BLaER1 treated with 17β-estradiol and CSF1 and Interleukin-3, amounts not matched to agents 10 nM and 100 nM (cell line): ENCODE data around the gene COQ6.
"Not testable (repeated sequence)": the region's sequence is repeated elsewhere in the genome, so short reads cannot be mapped to it uniquely, and the experiment has no call there.

ENCODE experiments used
- H3K27ac ChIP-seq, 11 experiments: shearing (Covaris generic); formaldehyde crosslinking; 2 replicates each; pipeline ENCODE4 v1.8.1; 2022
- H3K27me3 ChIP-seq, 11 experiments: shearing (Covaris generic); formaldehyde crosslinking; 2 replicates each; pipeline ENCODE4 v1.8.1; 2022
- H3K36me3 ChIP-seq, 11 experiments: shearing (Covaris generic); formaldehyde crosslinking; 2 replicates each; pipeline ENCODE4 v1.8.1; 2022
- H3K4me1 ChIP-seq, 10 experiments: shearing (Covaris generic); formaldehyde crosslinking; 2 replicates each; pipeline ENCODE4 v1.8.1; 2022
- H3K4me2 ChIP-seq, 11 experiments: shearing (Covaris generic); formaldehyde crosslinking; 2 replicates each; pipeline ENCODE4 v1.8.1; 2022
- H3K4me3 ChIP-seq, 10 experiments: shearing (Covaris generic); formaldehyde crosslinking; 2 replicates each; pipeline ENCODE4 v1.8.1; 2022
- H3K9ac ChIP-seq, 11 experiments: shearing (Covaris generic); formaldehyde crosslinking; 2 replicates each; pipeline ENCODE4 v1.8.1; 2022
- H3K9me3 ChIP-seq, 11 experiments: shearing (Covaris generic); formaldehyde crosslinking; replicated peaks in 1 of 11; 2 replicates each; pipeline ENCODE4 v1.8.1; 2022
- H4K20me1 ChIP-seq, 11 experiments: shearing (Covaris generic); formaldehyde crosslinking; 2 replicates each; pipeline ENCODE4 v1.8.1; 2022
- Cebpa-rat ChIP-seq, 11 experiments: shearing (Covaris generic); IDR thresholded peaks; 2 replicates each; pipeline ENCODE4 v1.8.1; 2022

COQ6 gene

DNA sequence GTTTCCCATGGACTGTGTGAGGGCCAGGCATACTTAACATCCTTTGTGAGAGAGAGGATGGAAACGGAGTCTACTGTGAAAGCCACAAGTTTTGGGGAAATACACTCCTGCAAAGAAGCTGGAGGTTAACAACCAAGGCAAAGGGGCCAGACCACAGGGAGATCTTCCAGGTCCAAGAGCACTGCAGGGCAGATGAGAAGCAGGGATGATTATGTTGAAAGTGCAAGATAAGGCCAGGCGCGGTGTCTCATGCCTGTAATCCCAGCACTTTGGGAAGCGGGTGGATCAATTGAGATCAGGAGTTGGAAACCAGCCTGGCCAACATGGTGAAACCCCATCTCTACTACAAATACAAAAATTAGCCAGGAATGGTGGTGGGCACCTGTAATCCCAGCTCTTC is 15.1 kb downstream of the COQ6 start:
- Histone ChIP-seq H3K36me3 (peaks cover 43 to 90% (median 57%) of the 10 kb centered on the region in 11 experiments), H3K9me3 (no peaks in the 10 kb centered on the region), H3K4me1 (no peaks in the 10 kb centered on the region), H3K9ac (no peak overlapping the region), H3K27me3 (no peaks in the 10 kb centered on the region), H3K4me3 (no peak overlapping the region), H3K27ac (no peak overlapping the region), H4K20me1 (no peaks in the 10 kb centered on the region), H3K4me2 (no peak overlapping the region)
- TF ChIP-seq Cebpa-rat (IDR thresholded peaks at IDR 0.05), result no peak

DNA sequence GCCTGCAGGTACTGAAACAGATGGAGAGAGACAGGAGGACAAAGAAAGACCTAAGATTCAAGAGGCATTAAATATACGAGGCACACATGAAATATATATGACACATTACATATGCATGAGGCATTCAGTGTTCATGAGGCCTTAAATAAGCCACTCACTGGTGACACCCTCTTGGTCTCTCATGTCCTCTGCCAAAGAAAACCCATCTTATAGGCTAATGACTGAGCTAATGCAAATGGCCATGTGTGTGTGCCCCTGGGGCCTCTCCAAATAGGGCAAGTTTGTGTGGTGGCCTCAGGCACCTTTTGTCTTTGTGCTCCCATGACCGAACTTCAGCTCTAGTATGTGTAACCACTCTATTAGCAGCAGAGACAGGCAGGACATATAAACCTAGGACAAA is 18.8 kb downstream of the COQ6 start:
- Histone ChIP-seq H3K4me1 (no peaks in the 10 kb centered on the region), H3K27me3 (no peaks in the 10 kb centered on the region), H3K9me3 (no peaks in the 10 kb centered on the region), H3K27ac (no peak overlapping the region), H3K9ac (no peak overlapping the region), H4K20me1 (no peaks in the 10 kb centered on the region), H3K36me3 (peaks cover 19 to 76% (median 34%) of the 10 kb centered on the region in 11 experiments; a peak in 20 of 22 replicates), H3K4me2 (no peak overlapping the region), H3K4me3 (no peak overlapping the region)
- TF ChIP-seq Cebpa-rat (IDR thresholded peaks at IDR 0.05), result no peak

DNA sequence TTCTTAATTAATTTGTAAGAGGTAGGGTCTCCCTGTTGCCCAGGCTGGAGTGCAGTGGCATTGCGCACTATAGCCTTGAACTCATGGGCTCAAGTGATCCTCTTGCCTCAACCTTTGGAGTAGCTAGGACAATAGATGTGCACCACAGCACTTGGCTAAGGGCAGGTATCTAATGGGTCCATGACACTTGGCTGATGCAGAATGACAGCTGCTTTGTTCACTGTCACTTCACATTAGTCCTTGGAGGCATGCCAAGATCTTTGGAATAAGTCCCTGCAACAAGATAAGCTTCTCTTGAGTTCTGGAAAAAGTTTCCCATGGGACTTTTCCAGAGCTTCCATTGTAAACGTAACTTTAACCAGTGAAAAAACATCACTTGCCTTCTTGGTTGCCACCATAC is 23.4 kb downstream of the COQ6 start:
- no peak overlapping the region for H3K9ac ChIP-seq
- H3K36me3 ChIP-seq, result peaks cover 8 to 51% (median 24%) of the 10 kb centered on the region in 11 experiments; a peak in 17 of 22 replicates
- H3K4me1 ChIP-seq, result no peaks in the 10 kb centered on the region
- no peak for TF ChIP-seq Cebpa-rat (IDR thresholded peaks at IDR 0.05)
- no peaks in the 10 kb centered on the region for H3K9me3 ChIP-seq
- no peak overlapping the region for H3K4me2 ChIP-seq
- H3K27ac ChIP-seq, result no peak overlapping the region
- H3K27me3 ChIP-seq, result no peaks in the 10 kb centered on the region
- no peak overlapping the region for H3K4me3 ChIP-seq
- H4K20me1 ChIP-seq, result no peaks in the 10 kb centered on the region

DNA sequence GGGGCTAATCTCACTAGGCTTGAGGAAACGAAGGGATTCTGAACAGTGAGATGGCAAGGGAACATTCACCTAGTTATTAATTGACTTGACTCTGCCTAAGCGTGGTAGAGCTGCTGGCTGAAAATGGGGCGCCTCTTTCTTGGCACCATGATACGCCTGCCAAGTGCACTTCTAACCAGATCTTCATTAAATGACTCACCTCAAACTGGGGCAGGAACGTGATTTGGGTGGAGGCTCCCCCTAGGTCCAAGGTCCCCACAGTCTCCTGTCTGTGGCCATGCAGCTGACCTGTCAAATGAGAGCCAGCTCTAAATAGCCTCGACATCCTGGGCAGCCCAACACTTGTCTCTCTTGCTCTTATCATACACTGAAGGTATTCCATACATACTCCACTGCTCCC is 26.0 kb downstream of the COQ6 start:
- peaks cover 0 to 40% (median 10%) of the 10 kb centered on the region in 11 experiments; a peak in 11 of 22 replicates for H3K36me3 ChIP-seq
- no peaks in the 10 kb centered on the region for H4K20me1 ChIP-seq
- no peak overlapping the region for H3K9ac ChIP-seq
- TF ChIP-seq Cebpa-rat (IDR thresholded peaks at IDR 0.05), result no peak
- H3K4me2 ChIP-seq, result no peak overlapping the region
- H3K4me1 ChIP-seq, result no peaks in the 10 kb centered on the region
- no peak overlapping the region for H3K4me3 ChIP-seq
- no peak overlapping the region for H3K27ac ChIP-seq
- H3K27me3 ChIP-seq, result no peaks in the 10 kb centered on the region
- no peaks in the 10 kb centered on the region for H3K9me3 ChIP-seq

DNA sequence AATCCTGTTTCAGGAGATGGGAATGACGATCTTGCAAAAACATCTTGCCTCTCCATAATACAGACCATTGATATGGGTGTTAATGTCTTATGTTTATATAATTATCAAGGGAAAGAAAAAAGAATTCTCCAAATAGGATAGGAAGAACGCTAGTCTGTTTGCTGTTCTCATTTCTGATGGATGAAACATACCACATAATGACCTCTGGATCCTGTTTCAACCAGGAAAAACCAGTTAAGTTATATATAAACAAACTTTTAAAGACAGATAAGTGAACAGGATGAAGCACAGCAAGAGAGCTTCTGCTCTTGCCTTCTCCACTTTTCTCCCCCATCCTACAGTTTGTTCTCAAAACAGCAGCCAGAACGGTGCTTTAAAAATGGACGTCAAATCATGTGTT is 27.8 kb downstream of the COQ6 start:
- H3K4me2 ChIP-seq, result no peak overlapping the region
- H3K4me3 ChIP-seq, result no peak overlapping the region
- no peak overlapping the region for H3K27ac ChIP-seq
- no peak for TF ChIP-seq Cebpa-rat (IDR thresholded peaks at IDR 0.05)
- H3K4me1 ChIP-seq, result no peaks in the 10 kb centered on the region
- H3K9ac ChIP-seq, result no peak overlapping the region
- H3K27me3 ChIP-seq, result no peaks in the 10 kb centered on the region
- no peaks in the 10 kb centered on the region for H3K9me3 ChIP-seq
- H3K36me3 ChIP-seq, result peaks cover 0 to 31% (median 10%) of the 10 kb centered on the region in 11 experiments; a peak in 11 of 22 replicates
- no peaks in the 10 kb centered on the region for H4K20me1 ChIP-seq

DNA sequence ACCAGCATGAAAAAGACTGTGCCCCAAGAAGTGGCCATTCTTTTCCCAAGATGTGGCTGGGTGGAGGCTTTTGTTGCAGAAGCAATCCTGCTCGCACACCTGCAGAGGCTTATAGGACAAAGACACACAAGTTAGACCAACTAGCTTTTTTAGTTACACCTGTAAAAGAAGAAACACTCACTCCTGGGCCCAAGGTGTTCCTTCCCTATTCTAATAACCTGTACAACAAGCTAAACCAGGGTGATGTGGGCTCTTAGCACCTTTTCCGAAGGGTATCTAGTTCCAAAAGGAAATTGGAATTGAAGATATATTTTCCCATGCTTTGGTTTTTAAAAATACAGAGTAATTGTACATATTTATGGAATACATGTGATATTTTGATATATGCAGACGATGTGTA is 38.0 kb downstream of the COQ6 start:
- Histone ChIP-seq H3K4me2 (no peak overlapping the region), H3K4me3 (no peak overlapping the region), H3K9me3 (no peaks in the 10 kb centered on the region), H3K36me3 (peaks cover 15 to 42% (median 21%) of the 10 kb centered on the region in 11 experiments; a peak in 20 of 22 replicates), H4K20me1 (no peaks in the 10 kb centered on the region), H3K27ac (no peak overlapping the region), H3K4me1 (no peaks in the 10 kb centered on the region), H3K9ac (no peak overlapping the region), H3K27me3 (no peaks in the 10 kb centered on the region)
- TF ChIP-seq Cebpa-rat (IDR thresholded peaks at IDR 0.05), result no peak

DNA sequence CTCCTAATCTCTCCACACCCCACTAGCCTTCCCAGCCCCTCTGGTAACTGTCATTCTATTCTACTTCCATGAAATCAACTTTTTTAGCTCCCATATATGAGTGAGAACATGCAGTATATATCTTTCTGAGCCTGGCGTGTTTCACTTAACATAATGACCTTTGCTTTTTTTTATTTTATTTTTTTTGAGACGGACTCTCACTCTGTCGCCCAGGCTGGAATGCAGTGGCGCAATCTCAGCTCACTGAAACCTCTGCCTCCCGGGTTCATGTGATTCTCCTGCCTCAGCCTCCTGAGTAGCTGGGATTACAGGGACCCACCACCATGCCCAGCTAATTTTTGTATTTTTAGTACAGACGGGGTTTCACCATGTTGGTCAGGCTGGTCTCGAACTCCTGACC is 38.6 kb downstream of the COQ6 start:
- not testable (repeated sequence) for H3K4me1 ChIP-seq, H3K27ac ChIP-seq, H3K4me2 ChIP-seq, H3K9me3 ChIP-seq, H3K4me3 ChIP-seq, H3K9ac ChIP-seq, H4K20me1 ChIP-seq, H3K27me3 ChIP-seq
- peaks cover 15 to 38% (median 21%) of the 10 kb centered on the region in 11 experiments; a peak in 20 of 22 replicates for H3K36me3 ChIP-seq

DNA sequence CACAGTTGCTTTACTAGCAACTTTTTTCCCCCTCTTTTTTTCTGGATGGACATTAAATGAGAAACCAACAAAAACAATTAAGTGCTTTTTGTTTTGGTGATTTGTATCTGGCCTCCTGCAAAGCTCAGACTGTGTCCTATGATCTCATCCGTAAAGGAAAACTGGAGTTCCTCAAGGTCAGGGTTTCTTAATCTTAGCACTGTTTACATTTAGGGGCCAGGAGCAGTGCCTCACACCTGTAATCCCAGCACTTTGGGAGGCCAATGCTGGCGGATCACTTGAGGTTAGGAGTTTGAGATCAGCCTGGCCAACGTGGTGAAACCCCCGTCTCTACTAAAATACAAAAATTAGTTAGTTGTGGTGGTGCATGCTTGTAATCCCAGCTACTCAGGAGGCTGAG is 41.0 kb downstream of the COQ6 start:
- Histone ChIP-seq H3K4me2 (no peak overlapping the region), H3K27me3 (no peaks in the 10 kb centered on the region), H3K4me3 (no peak overlapping the region), H3K36me3 (peaks cover 8 to 27% (median 17%) of the 10 kb centered on the region in 11 experiments; a peak in 19 of 22 replicates), H3K9ac (no peak overlapping the region), H3K9me3 (no peaks in the 10 kb centered on the region), H4K20me1 (no peaks in the 10 kb centered on the region), H3K4me1 (peaks cover 0 to 12% (median 8%) of the 10 kb centered on the region in 10 experiments; a peak in 16 of 20 replicates), H3K27ac (no peak overlapping the region)
- TF ChIP-seq Cebpa-rat (IDR thresholded peaks at IDR 0.05), result no peak

DNA sequence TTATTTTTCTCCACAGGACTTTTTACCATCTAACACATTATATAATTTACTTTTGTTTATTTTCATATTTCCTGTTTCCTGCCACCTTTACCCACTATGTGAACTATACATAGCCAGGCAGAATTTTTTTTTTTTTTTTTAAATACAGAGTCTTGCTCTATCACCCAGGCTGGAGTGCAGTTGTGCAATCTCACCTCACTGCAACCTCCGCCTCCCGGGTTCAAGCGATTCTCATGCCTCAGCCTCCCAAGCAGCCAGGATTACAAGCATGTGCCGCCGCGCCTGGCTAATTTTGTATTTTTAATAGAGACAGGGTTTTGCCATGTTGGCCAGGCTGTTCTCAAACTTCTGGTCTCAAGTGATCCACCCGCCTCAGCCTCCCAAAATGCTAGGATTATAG is 44.8 kb downstream of the COQ6 start:
- not testable (repeated sequence) for H3K4me3 ChIP-seq, H3K9me3 ChIP-seq, H4K20me1 ChIP-seq, H3K27ac ChIP-seq, H3K27me3 ChIP-seq
- H3K4me1 ChIP-seq, result peaks cover 0 to 12% (median 8%) of the 10 kb centered on the region in 10 experiments; a peak in 16 of 20 replicates
- H3K9ac ChIP-seq, result peak overlapping the region in 2 of 11 experiments; percentile 7 to 24; a peak in 1 of 22 replicates
- H3K36me3 ChIP-seq, result peaks cover 0 to 20% (median 0%) of the 10 kb centered on the region in 11 experiments; a peak in 4 of 22 replicates
- peak in 1 of 11 experiments; percentile 23; a peak in 1 of 22 replicates for TF ChIP-seq Cebpa-rat (IDR thresholded peaks at IDR 0.05)
- peak overlapping the region in 6 of 11 experiments; percentile 25 to 47 (median 35); a peak in 10 of 22 replicates for H3K4me2 ChIP-seq

DNA sequence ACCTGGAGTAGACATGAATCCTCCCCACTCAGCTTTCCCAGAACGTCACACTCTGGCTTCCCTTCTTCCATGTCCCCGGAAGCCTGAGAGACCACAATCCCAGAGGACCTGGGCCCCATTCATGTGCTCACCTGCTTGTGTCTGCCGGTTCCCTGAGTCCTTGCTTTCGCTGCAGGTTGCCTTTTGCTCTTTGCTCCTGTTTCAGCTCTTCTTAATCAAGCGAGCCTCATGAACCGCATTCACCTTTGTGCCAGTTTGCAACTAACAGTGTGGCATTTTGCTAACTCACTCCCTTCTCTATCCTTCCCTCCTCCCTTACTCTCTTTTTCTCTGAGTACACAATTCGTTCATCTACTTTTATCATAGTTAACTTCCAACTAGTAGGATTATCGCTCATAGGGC is 45.9 kb downstream of the COQ6 start:
- Histone ChIP-seq H3K4me1 (peaks cover 0 to 12% (median 8%) of the 10 kb centered on the region in 10 experiments; a peak in 16 of 20 replicates), H3K4me2 (no peak overlapping the region), H3K9ac (no peak overlapping the region)

More for the DNA sequence above, 45.9 kb downstream of the COQ6 start:
- TF ChIP-seq Cebpa-rat (IDR thresholded peaks at IDR 0.05), result no peak
- H3K27ac ChIP-seq, result no peak overlapping the region
- H3K9me3 ChIP-seq, result no peaks in the 10 kb centered on the region
- H4K20me1 ChIP-seq, result no peaks in the 10 kb centered on the region
- no peaks in the 10 kb centered on the region for H3K27me3 ChIP-seq
- H3K4me3 ChIP-seq, result no peak overlapping the region
- peaks cover 0 to 20% (median 0%) of the 10 kb centered on the region in 11 experiments; a peak in 4 of 22 replicates for H3K36me3 ChIP-seq
